NCI-H2227 treated with DMSO at 0.1 percent for 48 hours (cell line): ENCODE data around the gene GSTA3.
"Not testable (repeated sequence)": the region's sequence is repeated elsewhere in the genome, so short reads cannot be mapped to it uniquely, and the experiment has no call there.

Source experiments
- DNase-seq: peaks from one replicate; lab custom pipeline; 2025; lab: John Stamatoyannopoulos, UW

The GSTA3 gene

GRCh38 chr6:52909531-52909930 is at the start of gene GSTA3:
TSS of gene GSTA3 (minus strand) at chr6:52909698. CDS start at chr6:52905834, 3,864 bp downstream.
- DNase-seq = no peak

- no peak for DNase-seq
Measured at GRCh38 chr6:52958546-52959255, 49.2 kb upstream of the GSTA3 start.

GRCh38 chr6:52955871-52956270 is 46.4 kb upstream of the GSTA3 start:
- no peak for DNase-seq

- no peak for DNase-seq
Measured at GRCh38 chr6:52953911-52954839, 44.7 kb upstream of the GSTA3 start.

GRCh38 chr6:52946306-52946705 is 36.8 kb upstream of the GSTA3 start:
- no peak for DNase-seq

GRCh38 chr6:52942821-52943220 is 33.3 kb upstream of the GSTA3 start:
- not testable (repeated sequence) for DNase-seq

- no peak for DNase-seq
Measured at GRCh38 chr6:52942221-52942620, 32.7 kb upstream of the GSTA3 start.

- DNase-seq = no peak
Measured at GRCh38 chr6:52937908-52938307, 28.4 kb upstream of the GSTA3 start.

- DNase-seq = no peak
Measured at GRCh38 chr6:52933778-52934177, 24.3 kb upstream of the GSTA3 start.

- no peak for DNase-seq
Measured at GRCh38 chr6:52931351-52931750, 21.9 kb upstream of the GSTA3 start.

- DNase-seq = no peak
Measured at GRCh38 chr6:52929321-52930164, 20.0 kb upstream of the GSTA3 start.

GRCh38 chr6:52927451-52927850 is 18.0 kb upstream of the GSTA3 start:
- no peak for DNase-seq

GRCh38 chr6:52925919-52926792 is 16.7 kb upstream of the GSTA3 start:
- no peak for DNase-seq

- no peak for DNase-seq
Measured at GRCh38 chr6:52925042-52925441, 15.5 kb upstream of the GSTA3 start.

GRCh38 chr6:52923689-52924088 is 14.2 kb upstream of the GSTA3 start:
- DNase-seq = not testable (repeated sequence)

- DNase-seq = no peak
Measured at GRCh38 chr6:52922161-52922560, 12.7 kb upstream of the GSTA3 start.

GRCh38 chr6:52921743-52922142 is 12.2 kb upstream of the GSTA3 start:
- no peak for DNase-seq

- not testable (repeated sequence) for DNase-seq
Measured at GRCh38 chr6:52919511-52919910, 10.0 kb upstream of the GSTA3 start.

GRCh38 chr6:52918771-52919170 is 9.3 kb upstream of the GSTA3 start:
- DNase-seq = not testable (repeated sequence)

GRCh38 chr6:52918027-52918686 is 8.7 kb upstream of the GSTA3 start:
- not testable (repeated sequence) for DNase-seq

GRCh38 chr6:52914516-52914915 is 5.0 kb upstream of the GSTA3 start:
- DNase-seq = no peak
